ENCODE results near the gene ARL6IP1.
A peak's percentile ranks its signal among the peaks of the same experiment; 100 is the strongest.
"Not testable (repeated sequence)": the region's sequence is repeated elsewhere in the genome, so short reads cannot be mapped to it uniquely, and the experiment has no call there.

ARL6IP1 gene

DNA sequence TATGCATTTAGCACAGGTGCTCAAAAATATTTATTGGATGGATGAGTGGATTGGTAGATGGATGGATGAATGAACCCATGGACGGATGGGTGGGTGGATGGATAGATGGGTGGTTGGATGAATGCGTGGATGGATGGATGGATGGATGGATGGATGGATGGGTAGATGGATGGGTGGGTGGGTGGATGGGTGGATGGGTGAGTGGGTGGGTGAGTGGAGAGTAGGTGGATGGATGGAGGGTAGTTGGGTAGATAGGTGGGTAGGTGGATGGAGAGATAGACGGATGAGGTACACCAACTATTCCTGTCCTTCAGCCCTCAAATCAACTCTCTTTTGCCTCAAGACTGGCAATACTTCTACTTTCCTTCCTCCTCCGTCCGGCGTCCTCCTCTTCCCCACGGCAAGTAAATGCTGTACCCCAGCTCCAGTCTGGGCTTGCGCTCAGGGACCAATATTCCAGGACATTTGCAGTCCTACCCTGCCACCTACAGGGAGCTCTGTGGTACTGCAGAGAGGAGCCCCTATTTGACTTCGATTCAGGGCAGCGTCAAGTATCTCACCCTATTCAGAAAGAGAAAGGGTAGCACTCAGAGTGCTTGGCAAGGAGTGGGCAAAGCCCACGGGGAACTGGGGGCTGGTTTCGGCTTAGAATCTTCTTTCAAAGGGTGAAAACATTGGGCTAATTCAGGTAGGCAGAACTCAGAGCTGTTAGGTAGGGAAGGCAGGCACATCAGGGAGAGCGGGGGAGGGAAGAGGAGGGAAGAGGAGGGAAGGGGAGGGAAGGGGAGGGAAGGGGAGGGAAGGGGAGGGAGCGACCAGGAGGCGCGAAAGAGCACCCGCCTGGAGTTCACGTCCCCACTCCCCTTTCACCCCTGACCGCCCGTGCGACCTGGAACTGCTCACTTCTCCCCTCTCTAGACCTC lies 41.5 kb downstream of the ARL6IP1 start:
- H3K27me3 ChIP-seq (replicated peaks; ENCODE audit: control insufficient read depth, insufficient read depth, low read length); H3K4me3 ChIP-seq (replicated peaks; ENCODE audit: low read depth, low read length); DNase-seq (ENCODE audit: extremely low read depth, insufficient read length): not testable (repeated sequence)

GRCh38 chr16:18757960-18758660 lies 43.2 kb downstream of the ARL6IP1 start:
- not testable (repeated sequence) for H3K36me3 ChIP-seq (ENCODE audit: control insufficient read depth, insufficient read depth, low read length); H3K27me3 ChIP-seq (replicated peaks; ENCODE audit: control insufficient read depth, insufficient read depth, low read length); H3K4me3 ChIP-seq (replicated peaks; ENCODE audit: low read depth, low read length); DNase-seq (ENCODE audit: extremely low read depth, insufficient read length)

More for the DNA sequence above, 41.5 kb downstream of the ARL6IP1 start:
- TF ChIP-seq CTCF (IDR thresholded peaks at IDR 0.05; ENCODE audit: insufficient read depth, low read length, poor library complexity, severe bottlenecking): peak; percentile 38
- H3K36me3 ChIP-seq (ENCODE audit: control insufficient read depth, insufficient read depth, low read length): not testable (repeated sequence)

- DNase-seq (ENCODE audit: extremely low read depth, insufficient read length); H3K36me3 ChIP-seq (ENCODE audit: control insufficient read depth, insufficient read depth, low read length); H3K27me3 ChIP-seq (replicated peaks; ENCODE audit: control insufficient read depth, insufficient read depth, low read length); H3K4me3 ChIP-seq (replicated peaks; ENCODE audit: low read depth, low read length): not testable (repeated sequence)
Measured at GRCh38 chr16:18756639-18757038, 44.7 kb downstream of the ARL6IP1 start.

- not testable (repeated sequence) for H3K27me3 ChIP-seq (replicated peaks; ENCODE audit: control insufficient read depth, insufficient read depth, low read length); H3K4me3 ChIP-seq (replicated peaks; ENCODE audit: low read depth, low read length); DNase-seq (ENCODE audit: extremely low read depth, insufficient read length); H3K36me3 ChIP-seq (ENCODE audit: control insufficient read depth, insufficient read depth, low read length)
Measured at GRCh38 chr16:18742870-18743269, 58.5 kb downstream of the ARL6IP1 start.
